ENCODE results near the gene KDSR. TPM values are rescaled to one million over a fixed set of nuclear protein-coding genes. Genes with fewer than 3 reads are reported as not detected.

KDSR gene
- total and polyA plus RNA-seq, 2 donors (not counting 1 experiment from before 2014, with no cell fraction given): 6.4 to 21.1 TPM

DNA sequence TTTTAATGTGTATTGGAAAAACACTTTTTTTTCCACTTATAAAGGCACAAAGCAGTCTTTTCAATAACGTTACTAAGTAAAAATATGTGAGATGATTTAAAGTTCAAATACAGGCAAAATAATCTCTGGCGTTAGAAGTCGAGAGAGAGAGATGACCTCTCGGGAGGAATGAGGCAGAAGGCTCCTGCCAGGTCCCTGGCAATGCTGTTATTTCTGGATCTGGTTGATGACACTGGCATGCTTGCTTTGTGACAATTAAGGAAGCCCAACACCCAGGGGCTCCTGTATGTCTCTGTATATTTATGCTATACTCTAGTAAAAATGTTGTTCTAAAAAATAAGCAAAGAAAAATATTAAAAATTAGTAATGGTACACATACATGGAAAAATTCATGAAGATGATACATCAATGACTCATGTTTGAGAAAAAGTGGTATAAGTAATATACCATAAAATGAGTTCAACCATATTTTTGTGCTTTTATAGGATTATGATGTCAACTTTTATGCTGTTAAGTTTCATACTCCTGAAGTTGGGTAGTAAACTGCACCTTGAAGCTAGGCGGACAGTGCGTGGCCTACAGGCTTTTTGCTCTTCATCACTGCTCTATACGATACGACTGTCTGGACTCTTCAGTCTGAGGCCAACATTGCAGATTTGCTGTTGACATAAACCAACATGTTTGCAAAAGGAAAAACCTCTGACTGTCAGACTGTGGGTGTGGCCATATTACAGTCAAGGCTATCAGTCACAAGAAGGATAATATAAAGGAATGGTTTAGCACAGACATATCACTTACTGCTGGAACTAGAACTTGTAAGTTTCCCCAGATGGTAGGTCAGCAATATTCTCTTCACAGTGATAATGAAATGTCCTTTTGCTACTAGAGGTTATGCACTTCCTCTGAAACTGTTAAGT is 35.5 kb upstream of the KDSR start:
- DNase-seq (no peak), ATAC-seq (ENCODE audit: low read depth) (no peak)
- Histone ChIP-seq H3K4me2 (replicated peaks; ENCODE audit: low read depth, low read length, poor library complexity, severe bottlenecking) (no peak overlapping the region), H3K36me3 (replicated peaks in 1 of 2; ENCODE audit: control extremely low read depth in 1 of 2, control insufficient read depth in 1 of 2, extremely low read depth in 1 of 2, insufficient read depth in 2 of 2, low read length in 1 of 2) (peaks cover 12 to 62% of the 10 kb centered on the region in 2 experiments), H3K4me1 (ENCODE audit: control insufficient read depth in 2 of 2, insufficient read depth in 2 of 2, low read length in 2 of 2) (no peaks in the 10 kb centered on the region), H2AFZ (ENCODE audit: insufficient read depth, low read depth, low read length, poor library complexity, severe bottlenecking) (no peak overlapping the region), H3K27ac (ENCODE audit: low read length in 2 of 2) (no peak overlapping the region), H3K9me3 (ENCODE audit: control extremely low read depth in 1 of 3, control insufficient read depth in 2 of 3, insufficient read depth in 1 of 3, low read length in 2 of 3) (no peaks in the 10 kb centered on the region), H3K4me3 (ENCODE audit: control extremely low read depth in 1 of 5, extremely low read depth in 1 of 5, insufficient read depth in 1 of 5, low read depth in 2 of 5, low read length in 4 of 5) (no peak overlapping the region), H3K79me2 (ENCODE audit: control insufficient read depth, insufficient read depth, low read length) (peaks cover 13% of the 10 kb centered on the region), H4K20me1 (ENCODE audit: control insufficient read depth, insufficient read depth, low read length, poor library complexity, severe bottlenecking) (peaks cover 14% of the 10 kb centered on the region), H3K27me3 (replicated peaks in 1 of 4; ENCODE audit: control extremely low read depth in 1 of 4, control insufficient read depth in 3 of 4, insufficient read depth in 4 of 4, low read length in 3 of 4) (no peaks in the 10 kb centered on the region), H3K9ac (ENCODE audit: low read length) (no peak overlapping the region)
- intact Hi-C loops (cut with micrococcal nuclease): no loop called here
- Mint-ChIP-seq H3K9me3 (ENCODE audit: insufficient read depth) (no peaks in the 10 kb centered on the region), H3K4me3 (no peak overlapping the region), H3K27me3 (no peaks in the 10 kb centered on the region), H3K27ac (no peak overlapping the region), H3K4me1 (no peaks in the 10 kb centered on the region)
- CTCF ChIA-PET: no interaction called here
- POLR2A ChIA-PET: no interaction called here
- no peak for TF ChIP-seq EZH2 (IDR thresholded peaks at IDR 0.05; ENCODE audit: borderline replicate concordance, insufficient read depth, low read depth, low read length, poor library complexity, severe bottlenecking)
- TF ChIP-seq CTCF (IDR thresholded peaks at IDR 0.05): no peak
- 100% methylated on average over 6 of the region's 8 CpGs for WGBS (ENCODE audit: insufficient coverage)

DNA sequence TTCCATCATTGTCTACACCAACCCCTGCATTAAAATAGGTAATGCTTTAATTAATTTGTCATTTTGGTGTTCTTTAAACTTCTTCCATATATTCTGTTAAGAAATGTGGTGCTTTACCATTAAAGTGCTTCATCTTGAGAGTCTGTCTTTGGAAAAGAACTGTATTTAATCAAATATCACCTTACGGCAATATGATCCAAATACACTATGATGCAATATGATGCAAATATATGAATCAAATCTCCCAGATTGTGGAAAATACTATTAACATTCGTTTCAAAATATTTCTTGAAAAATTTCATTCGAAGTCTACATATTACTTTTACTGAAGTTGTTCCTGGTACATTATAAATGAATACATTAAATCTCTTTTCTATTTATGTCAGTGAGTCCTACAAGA is 32.3 kb upstream of the KDSR start:
- peaks cover 7% of the 10 kb centered on the region for H4K20me1 ChIP-seq (ENCODE audit: control insufficient read depth, insufficient read depth, low read length, poor library complexity, severe bottlenecking)
- no peak overlapping the region for H3K9ac ChIP-seq (ENCODE audit: low read length)
- H3K4me3 ChIP-seq (ENCODE audit: control extremely low read depth in 1 of 5, extremely low read depth in 1 of 5, insufficient read depth in 1 of 5, low read depth in 2 of 5, low read length in 4 of 5): no peak overlapping the region
- Mint-ChIP-seq H3K4me1 (no peaks in the 10 kb centered on the region), H3K27ac (no peak overlapping the region), H3K4me3 (no peak overlapping the region), H3K9me3 (ENCODE audit: insufficient read depth) (no peaks in the 10 kb centered on the region), H3K27me3 (no peaks in the 10 kb centered on the region)
- WGBS (ENCODE audit: insufficient coverage): no CpG with 5 or more reads among the region's 3 CpGs
- H3K27ac ChIP-seq (ENCODE audit: low read length in 2 of 2): no peak overlapping the region
- no peaks in the 10 kb centered on the region for H3K27me3 ChIP-seq (replicated peaks in 1 of 4; ENCODE audit: control extremely low read depth in 1 of 4, control insufficient read depth in 3 of 4, insufficient read depth in 4 of 4, low read length in 3 of 4)
- TF ChIP-seq CTCF (IDR thresholded peaks at IDR 0.05): no peak
- TF ChIP-seq EZH2 (IDR thresholded peaks at IDR 0.05; ENCODE audit: borderline replicate concordance, insufficient read depth, low read depth, low read length, poor library complexity, severe bottlenecking): no peak
- peaks cover 5% of the 10 kb centered on the region for H3K79me2 ChIP-seq (ENCODE audit: control insufficient read depth, insufficient read depth, low read length)
- ATAC-seq (ENCODE audit: low read depth) (no peak), DNase-seq (no peak)
- CTCF ChIA-PET: no interaction called here
- H3K4me1 ChIP-seq (ENCODE audit: control insufficient read depth in 2 of 2, insufficient read depth in 2 of 2, low read length in 2 of 2): no peaks in the 10 kb centered on the region
- peaks cover 17 to 78% of the 10 kb centered on the region in 2 experiments for H3K36me3 ChIP-seq (replicated peaks in 1 of 2; ENCODE audit: control extremely low read depth in 1 of 2, control insufficient read depth in 1 of 2, extremely low read depth in 1 of 2, insufficient read depth in 2 of 2, low read length in 1 of 2)
- POLR2A ChIA-PET: no interaction called here
- no peaks in the 10 kb centered on the region for H3K9me3 ChIP-seq (ENCODE audit: control extremely low read depth in 1 of 3, control insufficient read depth in 2 of 3, insufficient read depth in 1 of 3, low read length in 2 of 3)
- no peak overlapping the region for H3K4me2 ChIP-seq (replicated peaks; ENCODE audit: low read depth, low read length, poor library complexity, severe bottlenecking)
- intact Hi-C loops (cut with micrococcal nuclease): no loop called here
- no peak overlapping the region for H2AFZ ChIP-seq (ENCODE audit: insufficient read depth, low read depth, low read length, poor library complexity, severe bottlenecking)

Measured in B cell (primary cell).